H9 (cell line): Measurements from ENCODE around the gene PRKCB. TPM values are rescaled to one million over a fixed set of nuclear protein-coding genes. Genes with fewer than 3 reads are reported as not detected.

ENCODE experiments used
- DNase-seq: peaks from one replicate; pipeline ENCODE4 v3.0.0-alpha.2; 2017
- H2AFZ ChIP-seq: one replicate; pipeline ENCODE4 v1.6.1; 2013; ENCODE audit warnings: mild to moderate bottlenecking, low read length, control low read depth, moderate library complexity
- H2AK5ac ChIP-seq: 2 replicates; pipeline ENCODE4 v1.6.1; 2013; ENCODE audit warnings: low read length, control low read depth, mixed read lengths; ENCODE audit not compliant: insufficient read length
- H2BK120ac ChIP-seq: one replicate; pipeline ENCODE4 v1.6.1; 2013; ENCODE audit warnings: low read depth, mild to moderate bottlenecking, low read length, control low read depth, inconsistent platforms; ENCODE audit not compliant: poor library complexity, severe bottlenecking
- H2BK12ac ChIP-seq: 2 replicates; pipeline ENCODE4 v1.6.1; 2013; ENCODE audit warnings: low read length, control low read depth, mixed read lengths, low read depth; ENCODE audit not compliant: insufficient read length
- H2BK15ac ChIP-seq: 2 replicates; pipeline ENCODE4 v1.6.1; 2013; ENCODE audit warnings: low read depth, low read length, control low read depth
- H2BK20ac ChIP-seq: one replicate; pipeline ENCODE4 v1.6.1; 2013; ENCODE audit warnings: low read depth, mild to moderate bottlenecking, low read length, control low read depth, inconsistent platforms; ENCODE audit not compliant: poor library complexity, severe bottlenecking
- H2BK5ac ChIP-seq: 2 replicates; pipeline ENCODE4 v1.6.1; 2013; ENCODE audit warnings: low read length, control low read depth, mixed read lengths; ENCODE audit not compliant: insufficient read length
- H3K14ac ChIP-seq: 2 replicates; pipeline ENCODE4 v1.6.1; 2013; ENCODE audit warnings: low read length, control low read depth; ENCODE audit not compliant: insufficient read depth
- H3K18ac ChIP-seq: 2 replicates; pipeline ENCODE4 v1.6.1; 2013; ENCODE audit warnings: low read depth, mild to moderate bottlenecking, mixed read lengths, low read length, control low read depth; ENCODE audit not compliant: insufficient read length
- H3K23ac ChIP-seq: 2 replicates; pipeline ENCODE4 v1.6.1; 2013; ENCODE audit warnings: low read length, control low read depth, mixed read lengths, low read depth; ENCODE audit not compliant: insufficient read length
- H3K23me2 ChIP-seq: 2 replicates; pipeline ENCODE4 v1.6.1; 2013; ENCODE audit warnings: low read depth, mild to moderate bottlenecking, mixed read lengths, low read length, control low read depth; ENCODE audit not compliant: insufficient read length, poor library complexity, severe bottlenecking
- H3K27ac ChIP-seq: 2 replicates; pipeline ENCODE4 v1.5.1; 2013; ENCODE audit warnings: low read length, control low read depth, mixed read lengths, low read depth; ENCODE audit not compliant: insufficient read length
- H3K27me3 ChIP-seq: 2 replicates; pipeline ENCODE4 v1.6.1; 2013; ENCODE audit warnings: low read length, control low read depth, inconsistent platforms; ENCODE audit not compliant: insufficient read depth
- H3K4ac ChIP-seq: 2 replicates; pipeline ENCODE4 v1.6.1; 2013; ENCODE audit warnings: low read depth, mild to moderate bottlenecking, control low read depth, inconsistent platforms, low read length, moderate library complexity
- H3K4me1 ChIP-seq: 2 replicates; pipeline ENCODE4 v1.6.1; 2013; ENCODE audit warnings: low read length, control low read depth, inconsistent platforms; ENCODE audit not compliant: insufficient read depth
- H3K4me2 ChIP-seq: 2 replicates; pipeline ENCODE4 v1.6.1; 2013; ENCODE audit warnings: low read length, control low read depth, mixed read lengths; ENCODE audit not compliant: insufficient read length, insufficient read depth
- H3K56ac ChIP-seq: 2 replicates; pipeline ENCODE4 v1.6.1; 2013; ENCODE audit warnings: low read depth, mild to moderate bottlenecking, mixed read lengths, low read length, control low read depth; ENCODE audit not compliant: insufficient read length
- H3K79me1 ChIP-seq: 2 replicates; pipeline ENCODE4 v1.6.1; 2013; ENCODE audit warnings: low read depth, mild to moderate bottlenecking, moderate library complexity, low read length, control low read depth, inconsistent platforms; ENCODE audit not compliant: insufficient read depth, poor library complexity, severe bottlenecking
- H3K79me2 ChIP-seq: 2 replicates; pipeline ENCODE4 v1.6.1; 2013; ENCODE audit warnings: low read length, control low read depth, inconsistent platforms; ENCODE audit not compliant: insufficient read depth
- H3K9ac ChIP-seq: 2 replicates; pipeline ENCODE4 v1.6.1; 2013; ENCODE audit warnings: low read length, control low read depth, mixed read lengths; ENCODE audit not compliant: insufficient read length; ENCODE audit errors: extremely low read depth
- H3K9me3 ChIP-seq: one replicate; pipeline ENCODE4 v1.6.1; 2013; ENCODE audit warnings: low read depth, low read length, inconsistent platforms; ENCODE audit not compliant: control insufficient read depth
- H3T11ph ChIP-seq: one replicate; pipeline ENCODE4 v1.6.1; 2013; ENCODE audit warnings: mild to moderate bottlenecking, low read length, control low read depth, inconsistent platforms
- H4K20me1 ChIP-seq: one replicate; pipeline ENCODE4 v1.6.1; 2013; ENCODE audit not compliant: control insufficient read depth, insufficient read length, insufficient read depth
- H4K5ac ChIP-seq: 2 replicates; pipeline ENCODE4 v1.6.1; 2013; ENCODE audit warnings: low read depth, mild to moderate bottlenecking, mixed read lengths, low read length, control low read depth; ENCODE audit not compliant: insufficient read length
- H4K8ac ChIP-seq: replicated peaks from 2 replicates; pipeline ENCODE4 v1.6.1; 2013; ENCODE audit warnings: low read length, control low read depth, mixed read lengths, low read depth; ENCODE audit not compliant: insufficient read length
- H4K91ac ChIP-seq: 2 replicates; pipeline ENCODE4 v1.6.1; 2013; ENCODE audit warnings: low read depth, mild to moderate bottlenecking, moderate library complexity, mixed read lengths, low read length, control low read depth; ENCODE audit not compliant: insufficient read length
- H3K27ac Mint-ChIP-seq, 3 experiments: 2 replicates in 2 of 3; 3 replicates in 1 of 3; pipeline ENCODE4 v1.8.0; 2020 to 2021; ENCODE audit warnings: mixed read lengths in 3 of 3, mild to moderate bottlenecking in 1 of 3, moderate library complexity in 1 of 3
- H3K27me3 Mint-ChIP-seq: 2 replicates; pipeline ENCODE4 v1.8.0; 2021; ENCODE audit warnings: low read depth, mild to moderate bottlenecking, moderate library complexity, mixed read lengths
- H3K36me3 Mint-ChIP-seq, 3 experiments: 2 replicates in 2 of 3; 3 replicates in 1 of 3; pipeline ENCODE4 v1.8.0; 2020 to 2021; ENCODE audit warnings: low read depth in 3 of 3, mixed read lengths in 3 of 3; ENCODE audit not compliant: insufficient read depth in 1 of 3
- H3K4me1 Mint-ChIP-seq, 2 experiments: 2 replicates each; pipeline ENCODE4 v1.8.0; 2020; ENCODE audit warnings: mixed read lengths in 2 of 2
- H3K4me3 Mint-ChIP-seq, 2 experiments: 2 replicates in 1 of 2; 3 replicates in 1 of 2; pipeline ENCODE4 v1.8.0; 2020 to 2021; ENCODE audit warnings: mild to moderate bottlenecking in 2 of 2, mixed read lengths in 2 of 2, moderate library complexity in 1 of 2
- H3K9me3 Mint-ChIP-seq, 2 experiments: 2 replicates in 1 of 2; 3 replicates in 1 of 2; pipeline ENCODE4 v1.8.0; 2020; ENCODE audit warnings: mild to moderate bottlenecking in 2 of 2, mixed read lengths in 2 of 2, moderate library complexity in 1 of 2
- CTCF ChIP-seq: fragments of 200-600 bp; sonication (generic); conservative IDR thresholded peaks from 3 replicates; pipeline ENCODE4 v1.8.0; 2021; ENCODE audit warnings: antibody characterized with exemption, mild to moderate bottlenecking
- WGBS: extraction: QIAGEN DNeasy Blood & Tissue Kit; methylation state at CpG from one replicate; pipeline ENCODE4 v1.1.7; 2013; ENCODE audit warnings: missing lambda C conversion rate, low lambda C conversion rate, mixed read lengths; ENCODE audit not compliant: insufficient read length; ENCODE audit errors: extremely low coverage; 5-methylcytosine and 5-hydroxymethylcytosine counted together
- total RNA-seq: library from RNA; stranded (reverse); gene quantifications from 2 replicates; pipeline ENCODE4 v1.2.1, GENCODE V29; 2021

Gene PRKCB
- total RNA-seq, 1 experiment from 2014 or later = 7.0 TPM

DNA sequence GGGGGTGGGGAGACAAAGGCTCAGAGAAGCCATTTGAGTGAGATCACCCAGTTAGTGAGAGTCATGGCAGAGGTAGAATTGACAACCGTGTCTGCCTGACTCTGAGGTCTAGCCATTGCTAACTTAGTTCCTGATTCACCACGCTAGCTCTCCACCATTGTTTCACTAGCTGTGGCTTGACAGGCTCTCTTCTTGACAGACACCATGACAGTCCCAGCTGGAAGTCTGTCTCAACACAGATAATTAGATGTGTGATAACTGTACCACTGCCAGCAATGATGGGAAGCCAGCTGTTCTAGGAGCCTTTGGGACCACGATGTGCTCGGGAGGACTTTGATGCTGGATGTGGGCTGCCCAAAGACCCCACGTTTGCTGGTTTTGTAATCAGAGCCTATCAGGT is 249.9 kb downstream of the PRKCB start:
- Histone ChIP-seq H3K23ac (no peak overlapping the region), H3K4me1 (no peaks in the 10 kb centered on the region), H3K4me2 (no peak overlapping the region), H2BK12ac (no peak overlapping the region), H3K4ac (no peak overlapping the region), H2AFZ (no peak overlapping the region), H4K91ac (no peak overlapping the region), H4K20me1 (no peaks in the 10 kb centered on the region), H3K18ac (no peak overlapping the region), H3K14ac (no peak overlapping the region), H4K8ac (no peak overlapping the region), H3K9me3 (no peaks in the 10 kb centered on the region), H3K79me2 (no peaks in the 10 kb centered on the region), H2BK15ac (no peak overlapping the region), H3T11ph (no peak overlapping the region), H3K23me2 (no peaks in the 10 kb centered on the region), H3K27me3 (no peaks in the 10 kb centered on the region), H2BK20ac (no peak overlapping the region), H2AK5ac (no peak overlapping the region), H3K79me1 (no peaks in the 10 kb centered on the region), H4K5ac (no peak overlapping the region), H3K9ac (no peak overlapping the region), H2BK120ac (no peak overlapping the region), H3K27ac (no peak overlapping the region), H2BK5ac (no peak overlapping the region), H3K56ac (no peak overlapping the region)
- no peak for TF ChIP-seq CTCF
- Mint-ChIP-seq H3K4me3 (no peak overlapping the region), H3K36me3 (peaks cover 0 to 6% (median 0%) of the 10 kb centered on the region in 3 experiments; a peak in 3 of 7 replicates), H3K27me3 (no peaks in the 10 kb centered on the region), H3K27ac (no peak overlapping the region; a peak in 1 of 7 replicates), H3K4me1 (peaks cover 7% of the 10 kb centered on the region in 2 experiments), H3K9me3 (peaks cover 4 to 5% of the 10 kb centered on the region in 2 experiments; a peak in 4 of 5 replicates)
- no CpG with 5 or more reads among the region's 5 CpGs for WGBS
- DNase-seq = no peak
